ENCODE measurements around the gene NDUFS7. TPM values are rescaled to one million over a fixed set of nuclear protein-coding genes. Genes with fewer than 3 reads are reported as not detected.

Gene NDUFS7
- total and polyA plus RNA-seq, 2 donors (not counting 3 experiments of a cell fraction or from before 2014, with no cell fraction given), result 101 to 224 TPM

- TF ChIP-seq GATA2 (IDR thresholded peaks at IDR 0.05; ENCODE audit: insufficient read depth, insufficient read length, low read depth, low read length) (no peak), FOS (IDR thresholded peaks at IDR 0.05; ENCODE audit: borderline replicate concordance, insufficient read depth, low read length) (no peak), POLR2AphosphoS5 (IDR thresholded peaks at IDR 0.05; ENCODE audit: insufficient read depth, low read depth, low read length) (no peak)
- no TSS peak for BruUV-seq (replicated peaks)
- peaks cover 10% of the 10 kb centered on the region for H3K79me2 ChIP-seq (ENCODE audit: control insufficient read depth, insufficient read depth, low read length)
- H3K9me1 ChIP-seq (replicated peaks; ENCODE audit: control insufficient read depth, extremely low read depth, insufficient read depth, low read length), result no peaks in the 10 kb centered on the region
- no peaks in the 10 kb centered on the region for H4K20me1 ChIP-seq (replicated peaks; ENCODE audit: control insufficient read depth, extremely low read depth, insufficient read depth, low read length)
- H3K4me3 ChIP-seq (replicated peaks in 1 of 3; ENCODE audit: insufficient read depth in 1 of 3, low read depth in 1 of 3, low read length in 3 of 3), result no peak overlapping the region
- no peak overlapping the region for H3K9ac ChIP-seq (replicated peaks; ENCODE audit: extremely low read depth, insufficient read depth, low read length)
- DNase-seq (ENCODE audit: low read depth, low spot score), result no peak
- no peaks in the 10 kb centered on the region for H3K27me3 ChIP-seq (ENCODE audit: control insufficient read depth in 2 of 2, insufficient read depth in 2 of 2, low read length in 2 of 2)
- intact Hi-C loops (cut with micrococcal nuclease), result loop anchor here (2.0 to 5.0 kb wide), 2 partner anchors 27 to 65 kb away; a partner anchor contains a TSS
- ChIA-PET POLR2A (no interaction called here), CTCF (interaction anchor here (0.8 to 3.4 kb wide), 4 partner anchors 18 to 103 kb away, joined by 3 to 13 read pairs (median 4); no protein-coding TSS in a partner anchor)
- H3K9me3 ChIP-seq (replicated peaks; ENCODE audit: control insufficient read depth, insufficient read depth, low read length), result no peaks in the 10 kb centered on the region
- no peak for FAIRE-seq
- no peak overlapping the region for H3K4me2 ChIP-seq (ENCODE audit: insufficient read depth, low read length)
- H2AFZ ChIP-seq (ENCODE audit: low read depth, low read length), result no peak overlapping the region
- no peak overlapping the region for H3K27ac ChIP-seq (ENCODE audit: insufficient read depth, low read depth, low read length)
- dilution Hi-C loops (cut with MboI; ENCODE audit: extremely low pct_ligation_motif_present, low sequenced_read_pairs), result no loop called here
- H3K4me1 ChIP-seq (ENCODE audit: control insufficient read depth, extremely low read depth, insufficient read depth, low read length), result peaks cover 7% of the 10 kb centered on the region
- no peaks in the 10 kb centered on the region for H3K36me3 ChIP-seq (ENCODE audit: control insufficient read depth in 2 of 2, extremely low read depth in 1 of 2, insufficient read depth in 2 of 2, low read length in 2 of 2)
These were observed 1.5 kb upstream of the NDUFS7 start for GRCh38 chr19:1382250-1382649.

GRCh38 chr19:1383017-1383311, 743 bp upstream of the NDUFS7 start:
- peaks cover 10% of the 10 kb centered on the region for H3K79me2 ChIP-seq (ENCODE audit: control insufficient read depth, insufficient read depth, low read length)
- H3K4me1 ChIP-seq (ENCODE audit: control insufficient read depth, extremely low read depth, insufficient read depth, low read length), result peaks cover 7% of the 10 kb centered on the region
- intact Hi-C loops (cut with micrococcal nuclease), result loop anchor here (1.0 to 5.0 kb wide), 5 partner anchors 18 to 104 kb away; partner anchors contain the start of genes DAZAP1 and GAMT
- no peak overlapping the region for H3K4me2 ChIP-seq (ENCODE audit: insufficient read depth, low read length)
- no peak for FAIRE-seq
- peaks cover 0 to 2% of the 10 kb centered on the region in 2 experiments for H3K36me3 ChIP-seq (ENCODE audit: control insufficient read depth in 2 of 2, extremely low read depth in 1 of 2, insufficient read depth in 2 of 2, low read length in 2 of 2)
- no peak overlapping the region for H3K4me3 ChIP-seq (replicated peaks in 1 of 3; ENCODE audit: insufficient read depth in 1 of 3, low read depth in 1 of 3, low read length in 3 of 3)
- H3K27ac ChIP-seq (ENCODE audit: insufficient read depth, low read depth, low read length), result no peak overlapping the region
- H2AFZ ChIP-seq (ENCODE audit: low read depth, low read length), result no peak overlapping the region
- no peaks in the 10 kb centered on the region for H3K9me1 ChIP-seq (replicated peaks; ENCODE audit: control insufficient read depth, extremely low read depth, insufficient read depth, low read length)
- ChIA-PET CTCF (interaction anchor here (0.7 to 0.9 kb wide), 5 partner anchors 12 to 138 kb away, joined by 3 to 6 read pairs (median 4); no protein-coding TSS in a partner anchor), POLR2A (interaction anchor here (1.0 kb wide), 1 partner anchor 28 kb away, joined by 6 read pairs; a partner anchor contains a TSS)
- H3K9me3 ChIP-seq (replicated peaks; ENCODE audit: control insufficient read depth, insufficient read depth, low read length), result no peaks in the 10 kb centered on the region
- dilution Hi-C loops (cut with MboI; ENCODE audit: extremely low pct_ligation_motif_present, low sequenced_read_pairs), result no loop called here
- no peaks in the 10 kb centered on the region for H4K20me1 ChIP-seq (replicated peaks; ENCODE audit: control insufficient read depth, extremely low read depth, insufficient read depth, low read length)
- DNase-seq (ENCODE audit: low read depth, low spot score), result no peak
- H3K27me3 ChIP-seq (ENCODE audit: control insufficient read depth in 2 of 2, insufficient read depth in 2 of 2, low read length in 2 of 2), result no peaks in the 10 kb centered on the region
- H3K9ac ChIP-seq (replicated peaks; ENCODE audit: extremely low read depth, insufficient read depth, low read length), result no peak overlapping the region
- no peak for TF ChIP-seq GATA2 (IDR thresholded peaks at IDR 0.05; ENCODE audit: insufficient read depth, insufficient read length, low read depth, low read length)
- no peak for TF ChIP-seq FOS (IDR thresholded peaks at IDR 0.05; ENCODE audit: borderline replicate concordance, insufficient read depth, low read length)
- TF ChIP-seq JUN (IDR thresholded peaks at IDR 0.05; ENCODE audit: borderline replicate concordance, insufficient read depth, insufficient read length, low read depth), result no peak
- TF ChIP-seq CTCF (IDR thresholded peaks at IDR 0.05; ENCODE audit: extremely low read depth in 1 of 2, insufficient read depth in 1 of 2, low read depth in 1 of 2, low read length in 2 of 2), result no peak
- TF ChIP-seq MYC (IDR thresholded peaks at IDR 0.05; ENCODE audit: low read depth, low read length), result no peak
- TSS peak; percentile 100 for BruUV-seq (replicated peaks)
